Measurements from ENCODE around the gene TBX21.

TBX21 gene

DNA sequence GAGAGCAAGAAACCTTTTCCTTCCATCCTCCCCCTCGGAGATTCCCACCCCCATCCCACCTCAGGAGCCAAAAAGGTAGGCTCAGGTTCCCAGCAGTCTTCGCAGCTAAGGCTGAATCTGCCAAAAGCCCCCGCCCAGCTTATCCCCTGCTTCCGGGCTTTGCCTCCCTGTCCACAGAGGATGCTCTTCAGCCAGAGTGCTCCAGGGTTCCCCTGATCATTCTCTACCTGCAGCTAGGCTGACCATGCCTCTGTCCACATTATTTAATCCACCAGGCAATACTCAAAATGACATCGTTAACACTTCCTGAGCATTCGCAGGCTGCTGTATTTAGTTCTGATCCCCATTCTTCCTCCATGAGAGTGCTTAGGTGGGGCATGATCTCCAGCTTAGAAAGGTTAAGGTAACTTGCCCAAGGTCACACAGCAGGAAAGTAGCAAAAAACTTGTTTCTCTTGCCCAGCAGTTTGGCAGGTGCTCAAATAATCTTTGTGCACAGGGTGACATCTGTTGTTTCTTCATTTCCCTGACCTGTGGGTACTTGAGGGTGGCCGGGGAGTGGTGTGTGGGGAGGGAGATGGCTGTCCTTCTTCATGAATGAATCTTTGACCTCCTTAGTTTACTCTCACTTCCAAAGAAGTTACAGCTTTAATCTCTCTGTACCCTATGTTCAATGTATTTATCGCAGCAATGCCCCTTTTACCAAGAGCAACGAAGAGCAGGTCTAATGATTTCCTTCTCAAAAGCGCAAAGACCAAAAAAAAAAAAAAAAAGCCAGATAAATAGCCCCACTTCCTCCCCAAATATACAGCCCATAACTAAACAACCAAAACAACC, 39.9 kb upstream of the TBX21 start:
- peak overlapping the region; percentile 93 for H3K27ac ChIP-seq (ENCODE audit: low read depth, low read length)
- no peak overlapping the region for H2AK5ac ChIP-seq (ENCODE audit: low read length)
- no CpG with 5 or more reads among the region's 10 CpGs for WGBS (ENCODE audit: extremely low coverage, insufficient coverage, low lambda C conversion rate)
- peak overlapping the region; percentile 24 for H3K4me3 ChIP-seq (ENCODE audit: low read length)
- H3K18ac ChIP-seq (ENCODE audit: low read length): peak overlapping the region; percentile 96
- H2BK120ac ChIP-seq (ENCODE audit: low read depth, low read length): peak overlapping the region; percentile 34
- no peak overlapping the region for H2BK15ac ChIP-seq (replicated peaks; ENCODE audit: low read depth)
- no peak overlapping the region for H3K23ac ChIP-seq (ENCODE audit: low read length)
- no peak overlapping the region for H4K5ac ChIP-seq (ENCODE audit: low read length)
- peak overlapping the region; percentile 62 for H3K9ac ChIP-seq (ENCODE audit: low read length)
- H3K4me1 ChIP-seq (ENCODE audit: control insufficient read depth, low read depth, low read length): peaks cover 9% of the 10 kb centered on the region
- H3K27me3 ChIP-seq (ENCODE audit: insufficient read depth, low read length, poor library complexity): no peaks in the 10 kb centered on the region
- peak overlapping the region; percentile 90 for H3K4ac ChIP-seq (ENCODE audit: low read depth, low read length)
- H3K4me2 ChIP-seq (ENCODE audit: low read length): peak overlapping the region; percentile 40
- H3K79me1 ChIP-seq (ENCODE audit: low read length): no peaks in the 10 kb centered on the region
- peak overlapping the region; percentile 5 for H2BK5ac ChIP-seq (ENCODE audit: low read length)
- H4K8ac ChIP-seq (ENCODE audit: low read depth, low read length): no peak overlapping the region
- DNase-seq: peak; percentile 68
- H3K36me3 ChIP-seq (ENCODE audit: control insufficient read depth, insufficient read depth, low read length): no peaks in the 10 kb centered on the region
- H3K79me2 ChIP-seq (ENCODE audit: control insufficient read depth, insufficient read depth, low read length): no peaks in the 10 kb centered on the region
- H3K56ac ChIP-seq (ENCODE audit: low read length): peak overlapping the region; percentile 80

DNA sequence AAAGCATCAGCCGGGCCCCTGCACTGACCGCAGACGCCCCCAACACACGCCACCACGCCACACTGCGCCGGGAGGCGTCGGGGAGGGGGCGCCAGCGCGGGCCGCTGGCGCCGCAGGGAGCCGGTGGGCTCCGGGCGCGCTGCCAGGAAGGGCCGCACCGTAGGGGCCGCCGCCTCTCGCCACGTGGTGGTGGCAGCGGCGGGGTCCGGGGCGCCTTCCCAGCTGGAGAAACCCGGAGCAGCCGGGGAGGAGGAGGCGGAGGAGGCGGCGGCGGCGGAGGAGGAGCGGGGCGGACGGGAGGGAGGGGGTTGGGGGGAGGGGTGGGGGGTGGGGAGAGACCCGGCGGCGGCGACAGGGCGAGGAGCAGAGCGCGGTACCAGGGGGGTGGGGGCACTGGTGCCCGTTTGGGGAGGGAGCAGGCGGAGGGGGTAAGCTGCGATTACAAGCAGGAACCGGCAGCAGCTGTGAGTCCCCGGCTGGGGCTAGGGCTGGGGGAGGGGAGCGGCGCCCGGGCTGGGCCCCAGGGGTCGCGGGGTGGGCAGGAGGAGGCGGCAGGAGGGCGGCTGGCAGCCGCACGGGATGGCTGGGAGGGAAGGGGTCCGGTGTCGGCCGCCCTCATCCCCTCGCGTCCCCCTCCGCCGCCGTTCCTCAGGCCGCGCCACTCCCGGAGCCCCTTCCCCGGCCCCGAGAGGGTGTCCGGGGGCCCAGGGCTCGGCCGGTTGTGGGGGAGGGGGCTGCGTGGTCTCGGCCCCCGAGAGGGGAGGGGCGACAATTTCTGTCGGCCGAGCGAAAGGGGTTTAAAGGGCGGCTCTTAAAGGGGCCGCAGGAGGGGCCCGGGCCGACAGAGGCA, 39.1 kb upstream of the TBX21 start, which contains the start of gene TBKBP1:
TBKBP1 (plus strand) TSS at position 431 of the 850 bp plus-strand sequence. CDS start 1,952 bp downstream, outside the sequence.
- Histone ChIP-seq H3K56ac (ENCODE audit: low read length) (peak within 1 kb of the TSS; percentile 96), H4K8ac (ENCODE audit: low read depth, low read length) (no peak within 1 kb of the TSS)
- no CpG with 5 or more reads among the region's 87 CpGs for WGBS (ENCODE audit: extremely low coverage, insufficient coverage, low lambda C conversion rate)

DNA sequence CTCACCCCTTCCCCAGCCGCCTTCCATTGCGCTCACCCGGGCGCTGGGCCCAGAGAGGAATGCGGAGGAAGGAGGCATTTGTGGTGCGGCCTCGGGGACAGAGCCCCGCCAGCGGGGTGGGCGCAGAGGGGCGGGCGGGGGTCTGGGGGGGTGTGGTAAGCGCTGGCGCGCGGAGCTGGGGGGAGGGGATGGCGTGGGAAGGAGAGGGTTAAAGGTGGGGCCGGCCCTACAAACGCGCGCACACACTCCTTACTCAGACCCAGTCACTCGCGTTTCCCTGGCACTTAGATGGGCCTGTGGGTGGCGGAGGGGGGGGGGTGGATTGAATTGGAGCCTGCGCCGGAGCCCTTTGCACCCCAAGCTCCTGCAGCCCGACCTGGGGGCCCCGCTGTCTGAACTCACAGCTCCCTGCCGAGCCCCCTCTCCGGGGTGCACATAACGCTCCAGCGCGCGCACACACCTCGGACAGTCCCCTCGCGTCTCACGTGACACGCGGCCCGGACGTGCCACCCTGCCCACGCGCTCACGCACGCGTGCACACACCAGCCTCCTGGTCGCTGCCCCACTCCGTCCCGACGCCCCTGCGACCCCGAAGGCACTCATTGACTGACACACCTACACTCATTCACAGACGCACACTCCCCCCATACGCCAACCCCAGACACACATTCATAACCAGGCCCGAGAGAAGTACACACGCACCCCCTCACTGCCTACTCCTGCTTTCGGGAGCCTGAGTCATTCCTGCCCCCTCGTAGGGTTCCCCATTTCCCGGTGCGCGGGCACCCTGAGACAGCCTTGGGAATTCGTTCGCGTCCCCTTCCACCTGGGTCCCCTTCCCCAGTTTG, 38.2 kb upstream of the TBX21 start:
- no peak overlapping the region for H3K23ac ChIP-seq (ENCODE audit: low read length)
- H2BK15ac ChIP-seq (replicated peaks; ENCODE audit: low read depth): no peak overlapping the region
- H3K36me3 ChIP-seq (ENCODE audit: control insufficient read depth, insufficient read depth, low read length): no peaks in the 10 kb centered on the region
- peak overlapping the region; percentile 50 for H3K4me3 ChIP-seq (ENCODE audit: low read length)
- H3K79me2 ChIP-seq (ENCODE audit: control insufficient read depth, insufficient read depth, low read length): no peaks in the 10 kb centered on the region
- DNase-seq: no peak
- H3K4me1 ChIP-seq (ENCODE audit: control insufficient read depth, low read depth, low read length): peaks cover 9% of the 10 kb centered on the region
- H3K27ac ChIP-seq (ENCODE audit: low read depth, low read length): peak overlapping the region; percentile 92
- no peaks in the 10 kb centered on the region for H3K79me1 ChIP-seq (ENCODE audit: low read length)
- peak overlapping the region; percentile 96 for H3K18ac ChIP-seq (ENCODE audit: low read length)
- no peak overlapping the region for H4K8ac ChIP-seq (ENCODE audit: low read depth, low read length)
- H2BK120ac ChIP-seq (ENCODE audit: low read depth, low read length): peak overlapping the region; percentile 75
- H3K4ac ChIP-seq (ENCODE audit: low read depth, low read length): peak overlapping the region; percentile 90
- H4K5ac ChIP-seq (ENCODE audit: low read length): no peak overlapping the region
- H2AK5ac ChIP-seq (ENCODE audit: low read length): no peak overlapping the region
- peak overlapping the region; percentile 61 for H3K4me2 ChIP-seq (ENCODE audit: low read length)
- H2BK5ac ChIP-seq (ENCODE audit: low read length): peak overlapping the region; percentile 26
- H3K27me3 ChIP-seq (ENCODE audit: insufficient read depth, low read length, poor library complexity): no peaks in the 10 kb centered on the region
- no CpG with 5 or more reads among the region's 65 CpGs for WGBS (ENCODE audit: extremely low coverage, insufficient coverage, low lambda C conversion rate)
- H3K9ac ChIP-seq (ENCODE audit: low read length): peak overlapping the region; percentile 75
- H3K56ac ChIP-seq (ENCODE audit: low read length): peak overlapping the region; percentile 96

More for the DNA sequence above, 39.1 kb upstream of the TBX21 start, which contains the start of gene TBKBP1:
- no peaks in the 10 kb centered on the region for H3K27me3 ChIP-seq (ENCODE audit: insufficient read depth, low read length, poor library complexity)
- H2BK15ac ChIP-seq (replicated peaks; ENCODE audit: low read depth): peak within 1 kb of the TSS; percentile 65
- H3K79me2 ChIP-seq (ENCODE audit: control insufficient read depth, insufficient read depth, low read length): no peaks in the 10 kb centered on the region
- H3K4me3 ChIP-seq (ENCODE audit: low read length): peak within 1 kb of the TSS; percentile 50
- peak within 1 kb of the TSS; percentile 93 for H3K27ac ChIP-seq (ENCODE audit: low read depth, low read length)
- H3K4me1 ChIP-seq (ENCODE audit: control insufficient read depth, low read depth, low read length): peaks cover 9% of the 10 kb centered on the region
- H3K4ac ChIP-seq (ENCODE audit: low read depth, low read length): peak within 1 kb of the TSS; percentile 90
- H3K18ac ChIP-seq (ENCODE audit: low read length): peak within 1 kb of the TSS; percentile 96
- peak within 1 kb of the TSS; percentile 26 for H2BK5ac ChIP-seq (ENCODE audit: low read length)
- no peaks in the 10 kb centered on the region for H3K36me3 ChIP-seq (ENCODE audit: control insufficient read depth, insufficient read depth, low read length)
- no peak within 1 kb of the TSS for H3K23ac ChIP-seq (ENCODE audit: low read length)
- peak within 1 kb of the TSS; percentile 75 for H2BK120ac ChIP-seq (ENCODE audit: low read depth, low read length)
- peak within 1 kb of the TSS; percentile 61 for H3K4me2 ChIP-seq (ENCODE audit: low read length)
- H2AK5ac ChIP-seq (ENCODE audit: low read length): no peak within 1 kb of the TSS
- no peak within 1 kb of the TSS for H4K5ac ChIP-seq (ENCODE audit: low read length)
- peak; percentile 94 for DNase-seq
- no peaks in the 10 kb centered on the region for H3K79me1 ChIP-seq (ENCODE audit: low read length)
- H3K9ac ChIP-seq (ENCODE audit: low read length): peak within 1 kb of the TSS; percentile 75

DNA sequence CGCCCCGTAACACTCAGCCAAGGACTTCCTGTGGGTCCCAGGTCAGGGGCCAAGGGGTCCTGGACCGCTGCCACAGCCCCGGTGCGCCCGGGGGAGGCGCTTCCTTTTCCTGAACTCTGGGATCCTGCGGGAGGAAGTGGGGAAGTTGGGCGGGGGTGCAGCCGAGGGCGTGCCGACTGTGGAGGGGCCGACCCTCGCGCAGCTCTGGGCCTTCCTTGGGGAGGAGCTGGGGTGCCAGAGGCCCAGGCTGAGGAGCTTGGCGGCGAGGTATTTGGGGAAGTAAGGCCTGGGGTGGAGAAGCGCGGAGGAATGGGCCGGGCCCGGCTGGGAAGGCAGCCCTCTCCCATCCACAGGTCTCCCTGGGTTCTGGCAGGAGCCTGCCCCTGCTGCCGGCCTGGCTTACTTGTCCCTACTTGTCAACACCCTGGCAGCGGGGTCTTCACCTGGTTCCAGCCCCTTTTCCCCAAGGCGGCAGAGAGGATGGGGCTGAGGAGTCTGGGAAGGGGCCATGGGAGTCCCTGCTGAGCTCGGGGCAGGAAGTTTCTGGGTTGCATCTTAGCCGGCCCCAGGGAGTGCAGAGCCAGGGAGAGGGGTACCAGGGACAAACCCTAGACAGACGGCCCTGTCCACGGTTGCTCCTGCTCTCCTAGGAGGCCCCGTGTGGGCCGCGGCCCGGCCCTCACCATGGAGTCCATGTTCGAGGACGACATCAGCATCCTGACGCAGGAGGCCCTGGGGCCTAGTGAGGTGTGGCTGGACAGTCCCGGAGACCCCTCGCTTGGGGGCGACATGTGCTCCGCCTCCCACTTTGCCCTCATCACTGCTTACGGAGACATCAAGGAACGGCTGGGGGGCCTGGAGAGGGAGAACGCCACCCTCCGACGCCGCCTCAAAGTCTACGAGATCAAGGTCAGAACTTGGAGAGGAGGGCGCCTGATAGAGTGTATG, 37.3 kb upstream of the TBX21 start:
- Histone ChIP-seq H4K8ac (ENCODE audit: low read depth, low read length) (no peak overlapping the region), H3K4me1 (ENCODE audit: control insufficient read depth, low read depth, low read length) (peaks cover 9% of the 10 kb centered on the region), H3K56ac (ENCODE audit: low read length) (peak overlapping the region; percentile 96), H3K4ac (ENCODE audit: low read depth, low read length) (no peak overlapping the region), H2BK15ac (replicated peaks; ENCODE audit: low read depth) (no peak overlapping the region), H3K9ac (ENCODE audit: low read length) (peak overlapping the region; percentile 75), H4K5ac (ENCODE audit: low read length) (no peak overlapping the region), H3K4me3 (ENCODE audit: low read length) (peak overlapping the region; percentile 50), H3K4me2 (ENCODE audit: low read length) (peak overlapping the region; percentile 61), H2AK5ac (ENCODE audit: low read length) (no peak overlapping the region), H3K79me1 (ENCODE audit: low read length) (no peaks in the 10 kb centered on the region), H3K18ac (ENCODE audit: low read length) (no peak overlapping the region), H3K27me3 (ENCODE audit: insufficient read depth, low read length, poor library complexity) (no peaks in the 10 kb centered on the region), H2BK5ac (ENCODE audit: low read length) (peak overlapping the region; percentile 26), H2BK120ac (ENCODE audit: low read depth, low read length) (no peak overlapping the region), H3K79me2 (ENCODE audit: control insufficient read depth, insufficient read depth, low read length) (no peaks in the 10 kb centered on the region), H3K27ac (ENCODE audit: low read depth, low read length) (peak overlapping the region; percentile 46), H3K23ac (ENCODE audit: low read length) (no peak overlapping the region), H3K36me3 (ENCODE audit: control insufficient read depth, insufficient read depth, low read length) (no peaks in the 10 kb centered on the region)
- no CpG with 5 or more reads among the region's 47 CpGs for WGBS (ENCODE audit: extremely low coverage, insufficient coverage, low lambda C conversion rate)
- peak; percentile 65 for DNase-seq

All from mesendoderm (in vitro differentiated cells).